Fibroblast of the aortic adventitia (primary cell): ENCODE measurements around the gene ALS2CL. TPM values are rescaled to one million over a fixed set of nuclear protein-coding genes. Genes with fewer than 3 reads are reported as not detected.

Source experiments
- DNase-seq: peaks from one replicate; pipeline ENCODE4 v3.0.0-alpha.2; 2010; ENCODE audit warnings: low read depth
- H3K4me3 ChIP-seq: 2 replicates; pipeline ENCODE4 v1.5.1; 2011; ENCODE audit warnings: low read depth, mild to moderate bottlenecking, control low read depth, low read length, moderate library complexity
- CTCF ChIP-seq: IDR thresholded peaks from 2 replicates; pipeline ENCODE4 v1.5.1; 2011; ENCODE audit warnings: mild to moderate bottlenecking, low read length, control low read depth, inconsistent platforms; ENCODE audit not compliant: insufficient read depth
- total RNA-seq: library from RNA; depleted of rRNA; stranded (reverse); fragments of >200 nt; gene quantifications from 2 replicates; pipeline ENCODE4 v1.2.3, GENCODE V29; 2012; ENCODE audit warnings: low replicate concordance

Gene ALS2CL
- total RNA-seq, 1 donor: 0.18 TPM

DNA sequence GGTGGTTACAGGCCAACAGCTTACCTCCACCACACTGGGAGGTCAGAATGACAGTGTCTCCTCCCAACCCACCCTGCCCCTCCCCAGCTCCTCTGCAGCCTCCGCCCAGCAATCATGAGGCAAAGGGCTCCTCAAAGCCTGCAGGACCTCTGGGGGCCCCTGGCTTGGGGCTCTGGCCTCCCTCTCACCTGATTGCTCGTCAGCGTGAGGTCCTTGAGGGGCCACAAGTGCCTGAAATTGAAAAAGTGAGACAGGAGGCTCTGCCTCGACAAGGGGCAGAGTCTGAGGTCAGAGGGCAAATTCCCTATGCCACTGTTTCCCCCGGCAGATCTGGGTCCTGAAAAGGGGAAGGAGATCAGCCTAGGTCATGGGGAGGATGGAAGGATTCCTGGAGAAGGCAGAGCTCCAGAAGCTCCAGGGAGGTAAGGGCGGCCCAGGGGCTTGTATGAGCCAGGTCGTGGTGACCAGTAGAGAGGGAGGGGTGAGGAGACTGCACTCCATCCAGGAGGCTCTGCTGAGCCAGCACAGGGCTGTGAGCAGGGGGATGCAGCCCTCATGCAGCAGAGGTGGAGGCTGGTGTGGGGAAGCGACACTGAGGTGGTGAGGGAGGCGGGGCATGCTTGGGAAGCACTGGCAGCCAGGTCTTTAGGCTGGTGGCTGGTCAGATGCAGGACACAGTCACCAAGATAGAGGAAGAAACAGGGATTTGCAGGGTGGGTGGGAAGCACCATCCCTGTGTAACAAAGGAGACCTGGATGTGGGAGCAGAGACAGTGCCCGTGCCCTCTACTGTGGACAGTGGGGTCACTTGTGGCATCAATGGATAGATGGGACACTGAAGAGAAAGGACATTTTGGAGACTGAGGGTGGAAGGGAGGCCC is 20.1 kb downstream of the ALS2CL start:
- H3K4me3 ChIP-seq: no peak overlapping the region
- no peak for DNase-seq
- TF ChIP-seq CTCF: no peak

- DNase-seq: no peak
- no peak for TF ChIP-seq CTCF
- no peak overlapping the region for H3K4me3 ChIP-seq
Observed at GRCh38 chr3:46672349-46672695, 21.2 kb downstream of the ALS2CL start.

- TF ChIP-seq CTCF: no peak
- H3K4me3 ChIP-seq: no peak overlapping the region
- no peak for DNase-seq
Observed at GRCh38 chr3:46671541-46672348, 21.7 kb downstream of the ALS2CL start.

GRCh38 chr3:46670891-46671427 is 22.5 kb downstream of the ALS2CL start:
- TF ChIP-seq CTCF: no peak
- DNase-seq: no peak
- no peak overlapping the region for H3K4me3 ChIP-seq

DNA sequence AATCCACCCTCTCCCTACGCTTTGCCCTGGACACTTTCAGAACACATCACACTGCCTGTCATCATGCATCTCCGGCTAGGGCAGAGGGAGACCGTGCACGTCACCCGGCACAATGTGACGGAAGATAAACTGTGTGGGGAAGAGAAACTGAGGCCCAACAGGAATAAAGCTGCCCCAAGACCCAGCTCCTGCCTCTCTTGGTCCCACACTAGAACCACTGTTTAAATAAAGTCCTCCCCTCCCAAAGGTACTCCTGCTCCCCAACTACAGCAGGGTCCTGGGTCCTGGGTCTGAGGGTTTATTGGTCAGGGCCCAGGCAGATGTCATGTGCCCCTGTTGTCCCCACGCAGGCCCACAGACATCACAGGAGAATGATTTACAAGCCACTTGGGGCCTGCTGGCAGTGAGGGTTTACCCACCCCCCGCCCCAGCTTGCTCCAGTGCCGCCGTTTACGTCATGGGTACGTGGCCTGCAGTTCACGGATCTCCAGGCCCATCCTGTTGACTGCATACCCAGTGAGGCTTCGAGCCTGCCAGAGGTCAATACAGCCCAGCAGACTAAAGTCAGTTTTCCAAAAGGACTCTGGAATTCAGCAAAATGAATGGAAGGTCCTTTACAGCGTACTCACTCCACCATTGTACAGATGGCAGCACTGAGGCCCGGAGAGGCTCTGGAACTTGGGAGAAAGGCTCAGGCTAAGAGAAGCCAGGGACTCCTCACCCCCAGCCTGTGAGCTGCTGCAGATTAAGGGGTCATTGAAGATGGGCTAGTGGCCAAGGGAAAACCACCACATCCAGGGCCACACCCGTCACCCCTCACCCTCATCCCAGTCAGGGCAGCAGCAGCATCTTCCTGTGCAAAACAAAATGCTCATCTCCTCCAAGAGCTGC is 23.2 kb downstream of the ALS2CL start:
- no peak for TF ChIP-seq CTCF
- DNase-seq: no peak
- H3K4me3 ChIP-seq: no peak overlapping the region

DNA sequence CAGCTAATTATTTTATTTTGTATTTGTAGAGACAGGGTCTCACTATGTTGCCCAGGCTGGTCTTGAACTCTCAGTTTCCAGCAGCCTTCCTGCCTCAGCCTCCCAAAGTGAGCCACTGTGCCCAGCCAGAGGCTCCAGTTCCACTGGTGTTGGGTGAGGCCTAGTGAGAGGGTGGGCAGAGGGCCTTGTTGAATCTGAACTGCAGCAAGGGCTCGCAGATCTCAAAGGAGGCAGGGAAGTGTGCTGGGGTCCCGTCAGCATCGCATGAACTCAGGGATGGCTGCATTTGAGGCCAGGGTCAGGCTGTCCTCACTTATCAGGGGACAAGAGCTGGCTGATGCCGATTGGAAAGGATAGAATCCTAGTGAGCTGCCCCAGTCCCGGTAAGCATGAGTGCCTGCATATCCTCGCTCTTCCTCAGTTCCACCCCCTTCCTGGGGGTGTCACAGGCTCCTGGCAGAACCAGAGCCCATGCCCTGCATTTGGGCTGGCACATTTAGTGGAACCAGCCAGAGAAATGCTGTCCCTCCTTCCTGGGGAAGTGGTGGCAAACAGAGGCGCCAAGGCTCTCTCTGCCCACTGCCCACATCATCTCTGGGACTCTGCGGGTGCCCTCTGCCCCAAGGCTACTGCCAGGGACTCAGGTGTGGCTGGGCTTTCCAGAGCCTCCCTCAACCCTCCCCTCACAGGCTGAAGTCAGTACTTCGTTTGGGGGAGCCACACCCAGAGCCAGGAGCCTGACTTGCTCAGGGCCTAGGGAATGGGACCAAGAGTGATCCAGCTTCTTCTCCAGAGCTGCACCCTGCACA is 24.1 kb downstream of the ALS2CL start:
- no peak for DNase-seq
- no peak for TF ChIP-seq CTCF

More for the DNA sequence above, 24.1 kb downstream of the ALS2CL start:
- no peak overlapping the region for H3K4me3 ChIP-seq
